ENCODE results near the gene GOPC. TPM values are rescaled to one million over a fixed set of nuclear protein-coding genes. Genes with fewer than 3 reads are reported as not detected.

Gene GOPC
- total RNA-seq, 1 experiment from 2014 or later, result 18.7 TPM

DNA sequence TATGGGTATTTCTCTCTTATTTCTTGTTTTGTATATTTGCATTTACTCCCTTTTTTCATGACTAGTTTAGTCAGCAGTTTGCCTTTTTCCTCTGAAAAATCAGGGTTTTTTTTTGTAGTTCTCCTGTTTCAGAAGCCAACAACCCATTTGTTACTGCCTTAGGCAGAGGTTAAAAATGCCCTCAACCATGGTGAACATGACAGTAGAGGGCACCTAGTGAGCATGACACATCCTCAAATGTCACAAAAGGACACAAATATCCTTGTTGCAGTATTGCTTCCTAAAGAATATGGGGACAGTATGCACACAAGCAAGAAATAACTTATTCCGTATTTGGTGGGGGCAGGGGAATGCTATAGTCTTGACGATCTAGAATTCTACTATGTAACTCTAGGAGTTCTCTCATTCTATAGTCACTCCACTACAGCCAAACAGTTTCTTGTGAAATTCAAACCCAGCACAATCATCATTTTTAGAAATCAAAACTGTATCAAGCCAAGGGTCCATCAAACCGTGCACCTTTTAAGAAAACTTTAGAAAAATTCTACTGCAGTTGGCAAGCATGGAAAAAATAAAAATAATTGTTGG, 47.0 kb downstream of the GOPC start:
- no CpG with 5 or more reads among the region's 3 CpGs for WGBS (ENCODE audit: extremely low coverage, insufficient read length, low lambda C conversion rate)
- Histone ChIP-seq H2AFZ (ENCODE audit: low read length) (no peak overlapping the region), H3K79me1 (ENCODE audit: insufficient read depth, low read depth, low read length, poor library complexity, severe bottlenecking) (no peaks in the 10 kb centered on the region), H3K27me3 (ENCODE audit: insufficient read depth, low read length) (no peaks in the 10 kb centered on the region), H3K23me2 (ENCODE audit: insufficient read length, low read depth, low read length, poor library complexity, severe bottlenecking) (no peaks in the 10 kb centered on the region), H2BK20ac (ENCODE audit: low read depth, low read length, poor library complexity, severe bottlenecking) (no peak overlapping the region), H3K23ac (ENCODE audit: insufficient read length, low read depth, low read length) (no peak overlapping the region), H3K4me1 (ENCODE audit: insufficient read depth, low read length) (peaks cover 6% of the 10 kb centered on the region; the same call in 1 of the 2 replicates), H4K8ac (replicated peaks; ENCODE audit: insufficient read length, low read depth, low read length) (no peak overlapping the region), H3T11ph (ENCODE audit: low read length) (no peak overlapping the region), H4K91ac (ENCODE audit: insufficient read length, low read depth, low read length) (no peak overlapping the region), H3K18ac (ENCODE audit: insufficient read length, low read depth, low read length) (no peak overlapping the region), H3K4ac (ENCODE audit: low read depth, low read length) (no peak overlapping the region), H4K20me1 (ENCODE audit: control insufficient read depth, insufficient read depth, insufficient read length) (no peaks in the 10 kb centered on the region), H2BK12ac (ENCODE audit: insufficient read length, low read depth, low read length) (no peak overlapping the region), H3K9me3 (ENCODE audit: control insufficient read depth, low read depth, low read length) (no peaks in the 10 kb centered on the region), H3K56ac (ENCODE audit: insufficient read length, low read depth, low read length) (no peak overlapping the region), H3K14ac (ENCODE audit: insufficient read depth, low read length) (no peak overlapping the region), H2BK5ac (ENCODE audit: insufficient read length, low read length) (no peak overlapping the region), H3K27ac (ENCODE audit: insufficient read length, low read depth, low read length) (no peak overlapping the region), H2AK5ac (ENCODE audit: insufficient read length, low read length) (no peak overlapping the region), H4K5ac (ENCODE audit: insufficient read length, low read depth, low read length) (no peak overlapping the region), H3K9ac (ENCODE audit: extremely low read depth, insufficient read length, low read length) (no peak overlapping the region), H2BK15ac (ENCODE audit: low read depth, low read length) (no peak overlapping the region), H3K79me2 (ENCODE audit: insufficient read depth, low read length) (no peaks in the 10 kb centered on the region), H2BK120ac (ENCODE audit: low read depth, low read length, poor library complexity, severe bottlenecking) (no peak overlapping the region), H3K4me2 (ENCODE audit: insufficient read depth, insufficient read length, low read length) (no peak overlapping the region)
- no peak for DNase-seq
- Mint-ChIP-seq H3K27me3 (ENCODE audit: low read depth) (no peaks in the 10 kb centered on the region), H3K4me1 (peaks cover 5 to 6% of the 10 kb centered on the region in 2 experiments; a peak in 2 of 4 replicates), H3K27ac (no peak overlapping the region), H3K9me3 (no peaks in the 10 kb centered on the region), H3K36me3 (ENCODE audit: insufficient read depth in 1 of 3, low read depth in 3 of 3) (no peaks in the 10 kb centered on the region), H3K4me3 (no peak overlapping the region)
- TF ChIP-seq CTCF (conservative IDR thresholded peaks at IDR 0.05), result no peak

Measured in H9 (cell line).